Fibroblast of lung (primary cell): ENCODE measurements around the gene TARP.
A peak's percentile ranks its signal among the peaks of the same experiment; 100 is the strongest.

ENCODE experiments used
- DNase-seq, 2 donors: peaks; one replicate each; pipeline versions ENCODE4 v3.0.0 to v3.0.0-alpha.2; 2010; ENCODE audit warnings: low read depth in 2 of 2
- H2AFZ ChIP-seq: 2 replicates; pipeline ENCODE4 v1.5.1; 2012; ENCODE audit warnings: low read length, control low read depth, inconsistent platforms
- H3K27ac ChIP-seq: 2 replicates; pipeline ENCODE4 v1.5.1; 2011; ENCODE audit warnings: low read length, control low read depth; ENCODE audit not compliant: insufficient read depth
- H3K27me3 ChIP-seq: 2 replicates; pipeline ENCODE4 v1.5.1; 2011; ENCODE audit warnings: mild to moderate bottlenecking, low read length; ENCODE audit not compliant: control insufficient read depth, insufficient read depth
- H3K36me3 ChIP-seq: 2 replicates; pipeline ENCODE4 v1.5.1; 2011; ENCODE audit warnings: low read length; ENCODE audit not compliant: control insufficient read depth, insufficient read depth
- H3K4me1 ChIP-seq: 2 replicates; pipeline ENCODE4 v1.5.1; 2011; ENCODE audit warnings: low read length; ENCODE audit not compliant: control insufficient read depth, insufficient read depth; ENCODE audit errors: extremely low read depth
- H3K4me2 ChIP-seq: 2 replicates; pipeline ENCODE4 v1.5.1; 2011; ENCODE audit warnings: low read length, control low read depth; ENCODE audit not compliant: insufficient read depth; ENCODE audit errors: extremely low read depth
- H3K4me3 ChIP-seq, 4 experiments: fragments of 200-600 bp in 1 of 4; sonication (generic) in 1 of 4; replicated peaks in 1 of 4; 2 replicates each; pipeline ENCODE4 v1.5.1; 2011 to 2016; ENCODE audit warnings: low read length in 4 of 4, low read depth in 3 of 4, mild to moderate bottlenecking in 3 of 4, control low read depth in 2 of 4, inconsistent platforms in 1 of 4, mixed read lengths in 1 of 4; ENCODE audit not compliant: insufficient read depth in 1 of 4; ENCODE audit errors: control extremely low read depth in 1 of 4
- H3K79me2 ChIP-seq: 2 replicates; pipeline ENCODE4 v1.5.1; 2012; ENCODE audit warnings: mild to moderate bottlenecking, low read length, inconsistent platforms; ENCODE audit not compliant: control insufficient read depth, insufficient read depth
- H3K9ac ChIP-seq: 2 replicates; pipeline ENCODE4 v1.5.1; 2011; ENCODE audit warnings: mild to moderate bottlenecking, low read length, control low read depth; ENCODE audit not compliant: insufficient read depth
- H3K9me3 ChIP-seq: 2 replicates; pipeline ENCODE4 v1.5.1; 2012; ENCODE audit warnings: low read depth, low read length; ENCODE audit not compliant: control insufficient read depth, insufficient read depth
- H4K20me1 ChIP-seq: 2 replicates; pipeline ENCODE4 v1.5.1; 2011; ENCODE audit warnings: low read length; ENCODE audit not compliant: control insufficient read depth, insufficient read depth; ENCODE audit errors: extremely low read depth
- CTCF ChIP-seq, 2 donors: IDR thresholded peaks in 1 of 2; conservative IDR thresholded peaks in 1 of 2; 1 replicate in 1 of 2; 2 replicates in 1 of 2; pipeline ENCODE4 v1.5.1; 2011 to 2012; ENCODE audit warnings: low read length in 2 of 2, control low read depth in 1 of 2, inconsistent platforms in 1 of 2, low read depth in 1 of 2, mild to moderate bottlenecking in 1 of 2
- EZH2 ChIP-seq: IDR thresholded peaks from 2 replicates; pipeline ENCODE4 v1.5.1; 2012; ENCODE audit warnings: low read length, control low read depth, mild to moderate bottlenecking; ENCODE audit errors: missing control alignments

TARP gene

GRCh38 chr7:38224392-38224791 is 49.0 kb downstream of the TARP start:
- H3K4me1 ChIP-seq, result no peaks in the 10 kb centered on the region
- H4K20me1 ChIP-seq, result no peaks in the 10 kb centered on the region
- no peak for TF ChIP-seq EZH2
- no peak for TF ChIP-seq CTCF (conservative IDR thresholded peaks at IDR 0.05 in 1 of 2, IDR thresholded peaks at IDR 0.05 in 1 of 2; ENCODE audit: low read depth in 1 of 2, low read length in 2 of 2)
- H3K9ac ChIP-seq, result no peak overlapping the region
- H3K9me3 ChIP-seq, result no peaks in the 10 kb centered on the region
- H2AFZ ChIP-seq, result no peak overlapping the region
- H3K27me3 ChIP-seq, result no peaks in the 10 kb centered on the region
- H3K27ac ChIP-seq, result no peak overlapping the region
- H3K4me2 ChIP-seq, result no peak overlapping the region
- H3K36me3 ChIP-seq, result peaks cover 6% of the 10 kb centered on the region
- no peaks in the 10 kb centered on the region for H3K79me2 ChIP-seq
- no peak overlapping the region for H3K4me3 ChIP-seq
- DNase-seq, result no peak

GRCh38 chr7:38223306-38223705 is 50.1 kb downstream of the TARP start:
- no peaks in the 10 kb centered on the region for H3K4me1 ChIP-seq
- no peaks in the 10 kb centered on the region for H3K79me2 ChIP-seq
- no peaks in the 10 kb centered on the region for H3K27me3 ChIP-seq
- no peak overlapping the region for H3K9ac ChIP-seq
- DNase-seq, result no peak
- no peak overlapping the region for H2AFZ ChIP-seq
- H3K4me2 ChIP-seq, result no peak overlapping the region
- H3K4me3 ChIP-seq, result no peak overlapping the region
- TF ChIP-seq CTCF (conservative IDR thresholded peaks at IDR 0.05 in 1 of 2, IDR thresholded peaks at IDR 0.05 in 1 of 2; ENCODE audit: low read depth in 1 of 2, low read length in 2 of 2), result no peak
- TF ChIP-seq EZH2, result no peak
- H3K27ac ChIP-seq, result no peak overlapping the region
- H3K36me3 ChIP-seq, result peaks cover 6% of the 10 kb centered on the region
- H3K9me3 ChIP-seq, result no peaks in the 10 kb centered on the region
- H4K20me1 ChIP-seq, result no peaks in the 10 kb centered on the region

GRCh38 chr7:38222481-38223096 is 50.8 kb downstream of the TARP start:
- no peaks in the 10 kb centered on the region for H3K79me2 ChIP-seq
- no peak overlapping the region for H3K4me2 ChIP-seq
- H3K36me3 ChIP-seq, result peaks cover 6% of the 10 kb centered on the region
- H3K27ac ChIP-seq, result no peak overlapping the region
- no peaks in the 10 kb centered on the region for H3K27me3 ChIP-seq
- no peaks in the 10 kb centered on the region for H3K4me1 ChIP-seq
- no peaks in the 10 kb centered on the region for H4K20me1 ChIP-seq
- peak; percentile 49 to 72 for DNase-seq
- H3K9me3 ChIP-seq, result no peaks in the 10 kb centered on the region
- no peak overlapping the region for H3K9ac ChIP-seq
- no peak overlapping the region for H2AFZ ChIP-seq
- no peak overlapping the region for H3K4me3 ChIP-seq
- TF ChIP-seq CTCF (conservative IDR thresholded peaks at IDR 0.05 in 1 of 2, IDR thresholded peaks at IDR 0.05 in 1 of 2; ENCODE audit: low read depth in 1 of 2, low read length in 2 of 2) (peak; percentile 86 to 90), EZH2 (no peak)
